CMK (cell line): ENCODE data around the gene BBC3.
"Not testable (repeated sequence)": the region's sequence is repeated elsewhere in the genome, so short reads cannot be mapped to it uniquely, and the experiment has no call there.

ENCODE experiments used
- DNase-seq: peaks from one replicate; pipeline ENCODE4 v3.0.0-alpha.2; 2010; ENCODE audit warnings: low read depth

The BBC3 gene

GRCh38 chr19:47230921-47231214 is at the start of gene BBC3:
BBC3 (minus strand) TSS chr19:47231199; CDS start chr19:47228431, 2,768 bp downstream.
- no peak for DNase-seq

GRCh38 chr19:47280183-47280797 is 49.3 kb upstream of the BBC3 start:
- DNase-seq: no peak

GRCh38 chr19:47276513-47276912 is 45.5 kb upstream of the BBC3 start:
- DNase-seq: not testable (repeated sequence)

- DNase-seq: no peak
Observed at GRCh38 chr19:47275791-47276461, 44.9 kb upstream of the BBC3 start.

GRCh38 chr19:47274891-47275761 is 44.1 kb upstream of the BBC3 start:
- no peak for DNase-seq

- DNase-seq: peak; percentile 90
Observed at GRCh38 chr19:47274071-47274890, 43.3 kb upstream of the BBC3 start, which contains the start of gene INAFM1. INAFM1 (plus strand) TSS chr19:47274885; CDS start chr19:47274920, 35 bp downstream.

GRCh38 chr19:47273313-47274070 is 42.5 kb upstream of the BBC3 start:
- peak; percentile 89 for DNase-seq

GRCh38 chr19:47272448-47273312 is 41.7 kb upstream of the BBC3 start:
- DNase-seq: peak; percentile 61

- DNase-seq: no peak
Observed at GRCh38 chr19:47271949-47272348, 41.0 kb upstream of the BBC3 start.

- DNase-seq: no peak
Observed at GRCh38 chr19:47270408-47270807, 39.4 kb upstream of the BBC3 start.

- DNase-seq: no peak
Observed at GRCh38 chr19:47269596-47269995, 38.6 kb upstream of the BBC3 start.

GRCh38 chr19:47268028-47268427 is 37.0 kb upstream of the BBC3 start:
- DNase-seq: no peak

GRCh38 chr19:47267350-47267759 is 36.4 kb upstream of the BBC3 start:
- DNase-seq: no peak

GRCh38 chr19:47266401-47266941 is 35.5 kb upstream of the BBC3 start:
- DNase-seq: no peak

GRCh38 chr19:47264629-47265028 is 33.6 kb upstream of the BBC3 start:
- no peak for DNase-seq

- DNase-seq: peak; percentile 91
Observed at GRCh38 chr19:47261946-47262793, 31.2 kb upstream of the BBC3 start.

- no peak for DNase-seq
Observed at GRCh38 chr19:47260476-47260875, 29.5 kb upstream of the BBC3 start.

GRCh38 chr19:47258895-47259555 is 28.0 kb upstream of the BBC3 start:
- no peak for DNase-seq

GRCh38 chr19:47258434-47258833 is 27.4 kb upstream of the BBC3 start:
- DNase-seq: no peak
